Esophagus squamous epithelium (tissue), 5 donors: ENCODE measurements around the gene SVIL. TPM values are rescaled to one million over a fixed set of nuclear protein-coding genes. Genes with fewer than 3 reads are reported as not detected.

Experiments
- DNase-seq: peaks from one replicate; lab custom pipeline; 2025; lab: John Stamatoyannopoulos, UW
- H3K27ac ChIP-seq, 4 donors: fragments of 200-600 bp; sonication (generic); one replicate each; pipeline ENCODE4 v1.5.1; 2016 to 2019; ENCODE audit warnings: mild to moderate bottlenecking in 1 of 4
- H3K27me3 ChIP-seq, 4 donors: fragments of 200-600 bp; sonication (generic); 1 replicate in 3 of 4; 2 replicates in 1 of 4; pipeline versions ENCODE4 v1.5.1 to v1.6.0; 2017 to 2021; ENCODE audit warnings: antibody characterized with exemption in 1 of 4
- H3K36me3 ChIP-seq, 3 donors: fragments of 200-600 bp; sonication (generic); one replicate each; pipeline ENCODE4 v1.5.1; 2016 to 2019
- H3K4me1 ChIP-seq, 3 donors: fragments of 200-600 bp; sonication (generic); one replicate each; pipeline ENCODE4 v1.5.1; 2017 to 2019
- H3K4me3 ChIP-seq, 4 donors: fragments of 200-600 bp; sonication (generic); 1 replicate in 3 of 4; 2 replicates in 1 of 4; pipeline ENCODE4 v1.5.1; 2016 to 2019; ENCODE audit warnings: mild to moderate bottlenecking in 2 of 4, moderate library complexity in 1 of 4
- H3K9me3 ChIP-seq, 3 donors: fragments of 200-600 bp; sonication (generic); one replicate each; pipeline ENCODE4 v1.5.1; 2016 to 2019
- CTCF ChIP-seq, 6 experiments: fragments of 450-650 bp in 4 of 6; fragments of 200-600 bp in 2 of 6; sonication (generic) in 2 of 6; IDR thresholded peaks; one replicate each; pipeline ENCODE4 v1.5.1; 2016 to 2019; ENCODE audit warnings: antibody characterized with exemption in 6 of 6, mild to moderate bottlenecking in 4 of 6, moderate library complexity in 4 of 6
- POLR2A ChIP-seq, 4 donors: fragments of 450-650 bp; IDR thresholded peaks; one replicate each; pipeline ENCODE4 v1.6.1; 2017; ENCODE audit warnings: antibody characterized with exemption in 4 of 4, mild to moderate bottlenecking in 4 of 4, moderate library complexity in 3 of 4
- WGBS, 2 donors: methylation state at CpG; one replicate each; pipeline ENCODE4 v1.1.5; 2018; 5-methylcytosine and 5-hydroxymethylcytosine counted together
- intact Hi-C: fragments of 100-400 bp; cut with DNase I; formaldehyde crosslinking; loops from one replicate; pipeline ENCODE4 v1.15.0; 2022
- total RNA-seq, 4 donors: library from RNA; depleted of rRNA; stranded (reverse); fragments of >200 nt; gene quantifications; one replicate each; pipeline ENCODE4 v1.1.0, GENCODE V29; 2016
- donor health status: DM: yes; HTN: yes; CAD: no.

Gene SVIL
- total RNA-seq, 4 donors from 2014 or later, result 71.1 to 227 (median 147) TPM

DNA sequence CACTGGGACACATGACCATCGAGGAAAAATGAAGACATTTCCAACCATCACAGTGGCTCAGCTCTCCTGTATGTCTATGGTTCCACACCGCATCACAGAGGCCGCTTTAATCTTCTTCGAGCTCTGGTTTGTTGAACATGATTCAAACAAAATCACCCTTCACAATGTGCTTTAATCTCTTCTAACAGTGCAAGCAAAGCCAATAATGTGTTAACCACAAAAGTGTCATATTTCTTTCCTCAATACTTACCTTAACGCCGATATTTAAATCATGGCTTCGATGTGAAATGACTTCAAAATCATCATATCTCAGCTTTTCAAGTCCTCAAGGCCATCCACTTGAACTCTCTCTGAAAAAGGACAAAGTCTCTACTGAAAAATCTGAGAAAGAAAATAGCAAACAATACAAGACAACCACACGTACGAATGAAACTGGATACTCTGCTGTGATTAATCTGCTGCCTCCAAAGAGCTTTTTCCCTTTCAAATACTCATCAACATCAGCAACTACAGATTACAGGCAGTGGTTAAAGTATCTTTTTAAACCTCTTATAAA, 23.0 kb upstream of the SVIL start:
- DNase-seq, result no peak
- no peaks in the 10 kb centered on the region for H3K27me3 ChIP-seq
- no peak overlapping the region for H3K4me3 ChIP-seq
- no peaks in the 10 kb centered on the region for H3K9me3 ChIP-seq
- H3K27ac ChIP-seq, result peak overlapping the region in 3 of 4 donors; percentile 23 to 88 (median 83)
- no peak for TF ChIP-seq CTCF (IDR thresholded peaks at IDR 0.05)
- H3K36me3 ChIP-seq, result peaks cover 0 to 43% (median 0%) of the 10 kb centered on the region in 3 donors
- 39% methylated on average over 9 of the region's 9 CpGs for WGBS, 2 donors
- intact Hi-C loops, result no loop called here
- peaks cover 34 to 59% (median 47%) of the 10 kb centered on the region in 3 donors for H3K4me1 ChIP-seq

- Histone ChIP-seq H3K4me3 (no peak overlapping the region), H3K4me1 (peaks cover 29 to 46% (median 41%) of the 10 kb centered on the region in 3 donors), H3K9me3 (no peaks in the 10 kb centered on the region), H3K27ac (no peak overlapping the region), H3K36me3 (peaks cover 0 to 51% (median 0%) of the 10 kb centered on the region in 3 donors), H3K27me3 (no peaks in the 10 kb centered on the region)
- TF ChIP-seq CTCF (IDR thresholded peaks at IDR 0.05) (no peak), POLR2A (IDR thresholded peaks at IDR 0.05) (no peak)
- DNase-seq, result no peak
- intact Hi-C loops, result no loop called here
- 75 to 90% methylated on average over 2 of the region's 2 CpGs for WGBS, 2 donors
These were observed 21.8 kb upstream of the SVIL start for GRCh38 chr10:29656451-29656992.

DNA sequence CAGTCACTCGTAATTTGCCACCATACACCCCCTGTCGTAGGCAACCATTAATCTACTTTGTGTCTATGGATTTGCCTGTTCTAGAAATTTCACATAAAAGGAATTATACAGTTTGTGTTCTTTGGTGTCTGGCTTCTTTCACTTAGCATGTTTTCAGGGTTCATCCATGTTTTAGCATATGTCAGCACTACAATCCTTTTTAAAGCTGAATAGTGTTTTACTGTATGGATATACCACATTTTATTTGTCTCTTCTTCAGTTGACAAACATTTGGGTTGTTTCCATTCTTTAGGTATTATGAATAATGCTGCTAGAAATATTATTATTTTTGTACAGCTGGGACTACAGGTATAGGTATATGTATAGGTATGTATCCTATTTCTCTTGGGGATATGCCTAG, 17.4 kb upstream of the SVIL start:
- no peak for TF ChIP-seq CTCF (IDR thresholded peaks at IDR 0.05)
- no peak for TF ChIP-seq POLR2A (IDR thresholded peaks at IDR 0.05)
- intact Hi-C loops, result no loop called here
- WGBS, 2 donors, result 85 to 93% methylated on average over 2 of the region's 2 CpGs
- H3K4me3 ChIP-seq, result no peak overlapping the region
- H3K36me3 ChIP-seq, result peaks cover 0 to 62% (median 0%) of the 10 kb centered on the region in 3 donors
- H3K27me3 ChIP-seq, result no peaks in the 10 kb centered on the region
- no peak for DNase-seq
- no peak overlapping the region for H3K27ac ChIP-seq
- peaks cover 13 to 32% (median 18%) of the 10 kb centered on the region in 3 donors for H3K4me1 ChIP-seq
- no peaks in the 10 kb centered on the region for H3K9me3 ChIP-seq

DNA sequence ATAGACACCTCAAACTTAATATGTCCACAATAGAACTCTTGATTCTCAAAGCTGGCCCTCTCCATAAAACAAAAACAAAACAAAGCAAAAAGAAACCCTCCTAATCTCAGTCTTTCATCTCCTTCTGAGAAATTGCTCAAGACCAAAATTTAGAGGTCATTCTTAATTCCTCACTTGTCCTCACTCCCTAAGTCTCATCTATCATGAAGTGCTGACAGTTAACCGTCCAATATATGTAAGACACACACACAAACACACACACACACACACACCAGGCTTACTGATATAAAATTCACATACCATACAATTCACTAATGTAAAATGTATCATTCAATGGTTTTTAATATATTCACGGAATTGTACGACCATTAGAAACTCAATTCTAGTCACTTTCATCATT, 17.0 kb upstream of the SVIL start:
- intact Hi-C loops, result no loop called here
- no peak overlapping the region for H3K27ac ChIP-seq
- H3K4me3 ChIP-seq, result no peak overlapping the region
- H3K36me3 ChIP-seq, result peaks cover 0 to 58% (median 0%) of the 10 kb centered on the region in 3 donors
- no peaks in the 10 kb centered on the region for H3K27me3 ChIP-seq
- peaks cover 17 to 33% (median 21%) of the 10 kb centered on the region in 3 donors for H3K4me1 ChIP-seq
- TF ChIP-seq CTCF (IDR thresholded peaks at IDR 0.05), result no peak
- no peak for TF ChIP-seq POLR2A (IDR thresholded peaks at IDR 0.05)
- DNase-seq, result no peak
- 70 to 83% methylated on average over 3 of the region's 3 CpGs for WGBS, 2 donors
- H3K9me3 ChIP-seq, result no peaks in the 10 kb centered on the region

DNA sequence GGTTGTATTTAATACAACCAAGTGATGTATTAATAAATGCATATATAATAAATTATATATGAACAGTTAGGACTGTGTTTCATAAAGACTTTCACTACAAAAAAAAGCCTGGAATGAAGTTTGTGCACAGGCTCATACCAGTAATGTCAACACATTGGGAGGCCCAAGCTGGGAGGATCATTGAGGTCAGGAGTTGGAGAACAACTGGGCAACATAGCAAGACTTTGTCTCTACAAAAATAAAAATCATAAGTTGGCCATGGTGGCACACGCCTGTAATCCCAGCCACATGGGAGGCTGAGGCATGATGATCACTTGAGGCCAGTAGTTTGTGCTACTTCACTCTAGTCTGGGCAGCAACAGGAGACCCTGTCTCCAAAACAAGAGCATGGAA, 15.8 kb upstream of the SVIL start:
- Histone ChIP-seq H3K27ac (peak overlapping the region in 2 of 4 donors; percentile 80 to 90), H3K4me1 (peaks cover 25 to 45% (median 31%) of the 10 kb centered on the region in 3 donors), H3K27me3 (no peaks in the 10 kb centered on the region), H3K36me3 (peaks cover 0 to 46% (median 0%) of the 10 kb centered on the region in 3 donors), H3K4me3 (no peak overlapping the region), H3K9me3 (no peaks in the 10 kb centered on the region)
- 77 to 93% methylated on average over 1 of the region's 1 CpG for WGBS, 2 donors
- no peak for DNase-seq
- TF ChIP-seq CTCF (IDR thresholded peaks at IDR 0.05) (no peak), POLR2A (IDR thresholded peaks at IDR 0.05) (no peak)
- intact Hi-C loops, result no loop called here
